Stimulated activated CD8-positive, alpha-beta memory T cell treated with anti-CD3 and anti-CD28 coated beads, Interleukin-15, amount 100 ng/mL, for 48 hours (primary cell): ENCODE measurements around the gene PES1.
"Not testable (repeated sequence)": the region's sequence is repeated elsewhere in the genome, so short reads cannot be mapped to it uniquely, and the experiment has no call there.

Experiments used
- DNase-seq, 2 donors: peaks; one replicate each; pipeline ENCODE4 v3.0.0-alpha.2; 2020; ENCODE audit warnings: low read depth in 2 of 2

Gene PES1

DNA sequence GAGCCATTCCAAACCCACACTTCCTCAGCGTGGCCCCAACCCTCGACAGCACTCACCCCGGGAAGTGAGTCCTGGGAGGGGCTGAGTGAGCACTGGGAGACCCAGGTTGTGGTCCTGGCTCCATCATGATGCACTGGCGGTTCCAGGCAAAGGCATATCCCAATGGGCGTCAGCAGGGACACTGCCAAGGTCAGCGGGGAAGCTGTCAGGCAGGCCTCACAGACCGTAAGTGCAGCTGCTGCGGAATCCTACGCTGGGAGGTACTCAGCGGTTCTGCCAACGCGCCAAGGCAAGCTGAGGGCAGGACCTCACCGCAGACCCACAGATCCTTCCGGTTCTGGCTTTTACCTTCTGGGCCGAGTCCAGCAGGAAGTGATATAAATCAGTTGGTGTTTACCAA, 15.9 kb downstream of the PES1 start:
- no peak for DNase-seq

DNA sequence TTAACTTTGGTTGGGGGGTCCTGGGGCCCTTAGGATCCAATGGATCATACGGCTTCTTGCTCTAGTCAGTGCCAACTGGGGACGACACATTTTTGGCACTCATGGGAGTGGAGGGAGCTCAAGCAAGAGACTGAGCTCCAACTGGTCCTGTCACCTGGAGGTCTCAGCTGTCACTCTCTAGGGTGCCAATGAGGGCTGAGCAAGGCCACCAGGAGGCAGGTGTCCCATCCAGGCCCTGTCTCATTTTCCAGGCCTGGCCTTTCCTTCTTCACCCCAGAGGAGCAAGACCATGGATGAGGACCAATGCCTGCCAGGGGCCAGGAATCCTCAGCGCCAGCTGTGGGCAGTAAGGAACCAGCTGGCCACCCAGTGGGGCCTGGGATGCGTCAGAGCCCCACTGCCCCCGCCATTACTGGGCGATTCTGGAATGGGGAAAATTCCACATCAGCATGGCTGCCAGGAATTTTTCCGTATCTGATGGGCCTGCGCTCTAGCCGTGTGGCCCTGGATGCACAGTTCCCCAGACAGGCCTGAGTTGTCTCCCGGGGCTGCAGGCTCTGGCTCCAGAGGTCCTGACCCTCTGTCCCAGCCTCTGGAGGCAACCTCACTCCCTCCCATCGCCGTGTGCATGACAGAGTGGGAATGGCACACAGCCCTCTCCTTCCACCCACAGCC, 16.6 kb downstream of the PES1 start:
- no peak for DNase-seq

DNA sequence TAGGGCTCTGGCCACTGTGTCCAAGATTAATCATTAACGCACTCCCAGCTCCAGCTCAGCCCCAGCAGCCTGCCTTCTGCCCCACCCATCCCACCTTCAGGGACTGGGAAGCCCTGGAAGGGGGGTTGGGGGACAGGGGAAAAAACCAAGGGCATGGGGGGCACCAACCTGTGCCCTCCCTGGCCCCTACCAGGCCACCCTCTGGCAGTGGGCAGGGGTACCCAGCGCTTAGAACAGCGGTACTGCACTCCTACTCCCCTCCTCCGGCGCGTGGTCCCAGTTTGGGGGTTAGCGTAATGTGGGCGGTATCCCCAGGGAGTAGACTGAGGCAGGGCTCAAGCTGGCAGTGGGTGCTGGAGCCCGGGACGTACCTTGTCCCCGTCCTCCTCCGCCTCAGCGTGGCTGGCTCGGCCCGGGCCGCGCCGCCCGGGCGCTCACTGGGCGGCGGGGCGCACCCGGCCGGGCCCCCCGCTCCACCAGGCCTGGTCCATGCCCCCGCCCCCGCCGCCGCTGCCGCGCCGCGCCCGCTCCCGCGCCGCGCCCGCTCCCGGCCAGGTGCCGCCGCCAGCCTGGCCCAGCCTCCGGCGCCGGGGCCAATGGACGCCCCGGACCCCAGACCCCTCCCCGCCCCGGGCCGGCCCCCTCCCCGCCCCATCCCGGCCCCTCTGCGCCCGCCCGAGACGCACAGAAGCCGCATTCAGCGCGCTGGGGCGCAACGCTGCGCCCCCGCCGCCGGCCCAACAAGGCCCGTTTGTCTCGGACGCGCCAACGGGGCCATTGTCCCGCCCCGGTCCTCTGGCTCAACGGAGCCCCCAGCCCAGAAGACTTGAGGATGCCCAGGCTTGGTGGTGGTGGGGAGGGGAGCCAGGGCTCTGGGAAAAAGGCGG, 17.4 kb downstream of the PES1 start, which contains the start of gene GAL3ST1:
GAL3ST1 (minus strand) TSS at position 571 of the 887 bp plus-strand sequence. CDS start 17,273 bp downstream, outside the sequence.
- no peak for DNase-seq

DNA sequence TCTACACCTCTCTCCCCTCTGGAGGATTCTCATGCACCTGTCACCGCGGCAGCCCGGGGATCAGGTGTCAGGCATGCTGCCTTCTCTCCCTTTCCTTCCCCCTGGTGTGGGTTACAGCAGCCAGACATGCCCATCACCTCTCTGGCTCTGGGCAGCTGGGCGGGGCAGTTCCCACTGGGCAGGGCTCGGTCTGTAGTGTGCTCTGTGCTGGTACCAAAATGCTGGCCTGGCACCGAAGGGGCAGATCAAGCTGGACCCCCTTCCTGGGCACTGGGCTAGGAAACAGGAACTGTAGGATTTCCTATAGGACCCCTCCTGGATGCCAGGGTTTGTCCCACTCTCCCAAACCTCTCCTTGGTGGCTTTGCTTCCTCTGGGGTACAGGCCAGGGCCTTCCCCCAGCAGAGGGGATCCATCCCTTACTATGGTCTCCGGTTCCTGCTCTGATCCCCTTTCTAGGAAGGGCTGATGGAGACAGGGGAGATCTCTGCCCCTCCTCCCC, 18.1 kb downstream of the PES1 start:
- no peak for DNase-seq

DNA sequence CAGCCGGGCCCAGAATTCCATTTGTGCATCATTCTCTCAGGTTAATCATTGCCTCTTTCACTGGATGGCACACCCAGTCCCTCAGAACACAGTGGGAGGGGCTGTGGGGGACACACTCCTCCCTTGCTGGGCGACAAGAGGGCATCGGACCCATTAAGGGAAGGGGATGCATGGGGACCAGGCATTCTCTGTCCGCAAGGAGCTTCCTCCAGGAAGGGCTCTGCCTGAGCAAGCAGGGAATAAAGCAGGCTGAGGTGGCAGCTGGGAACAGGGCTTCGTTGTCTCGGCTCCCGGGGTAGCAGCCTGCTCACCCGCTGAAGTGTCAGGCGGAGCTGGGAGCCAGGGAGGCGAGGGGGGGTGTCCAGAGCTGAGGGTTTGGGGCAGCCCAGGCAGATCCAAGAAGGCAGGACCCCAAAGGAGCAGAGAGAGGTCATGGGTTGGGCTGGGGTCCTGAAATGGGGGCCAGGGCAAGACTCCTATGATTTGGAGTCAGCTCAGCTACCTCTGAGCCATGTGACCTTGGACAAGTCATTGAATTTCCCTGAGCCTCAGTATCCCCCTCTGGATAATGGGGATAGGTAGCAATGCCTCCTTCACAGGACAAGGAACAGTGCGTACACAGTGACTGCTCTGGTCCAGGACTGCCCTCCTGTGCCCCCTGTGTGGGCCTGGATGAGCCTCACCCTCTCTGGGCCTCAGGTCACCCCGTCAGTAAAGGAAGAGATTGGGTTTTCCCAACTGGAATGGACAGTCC, 18.7 kb downstream of the PES1 start:
- no peak for DNase-seq

DNA sequence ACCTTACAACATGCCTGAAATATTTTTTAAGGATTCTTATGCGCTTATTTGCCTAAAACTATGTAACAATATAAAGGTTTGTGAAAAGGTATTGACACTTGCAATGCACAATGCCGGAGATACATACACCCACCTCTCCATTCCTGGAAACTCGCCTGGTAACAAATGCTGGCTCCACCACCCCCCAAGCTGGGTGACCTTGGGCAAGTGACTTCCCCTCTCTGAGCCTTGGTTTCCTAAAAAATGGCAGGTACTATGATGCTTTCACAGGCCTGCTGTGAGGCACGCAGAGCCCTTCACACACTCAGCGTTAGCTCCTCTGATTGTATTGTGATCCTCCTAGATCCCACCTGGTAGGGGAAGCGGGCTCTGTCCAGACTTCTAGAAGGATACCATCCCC, 19.5 kb downstream of the PES1 start:
- DNase-seq: no peak

DNA sequence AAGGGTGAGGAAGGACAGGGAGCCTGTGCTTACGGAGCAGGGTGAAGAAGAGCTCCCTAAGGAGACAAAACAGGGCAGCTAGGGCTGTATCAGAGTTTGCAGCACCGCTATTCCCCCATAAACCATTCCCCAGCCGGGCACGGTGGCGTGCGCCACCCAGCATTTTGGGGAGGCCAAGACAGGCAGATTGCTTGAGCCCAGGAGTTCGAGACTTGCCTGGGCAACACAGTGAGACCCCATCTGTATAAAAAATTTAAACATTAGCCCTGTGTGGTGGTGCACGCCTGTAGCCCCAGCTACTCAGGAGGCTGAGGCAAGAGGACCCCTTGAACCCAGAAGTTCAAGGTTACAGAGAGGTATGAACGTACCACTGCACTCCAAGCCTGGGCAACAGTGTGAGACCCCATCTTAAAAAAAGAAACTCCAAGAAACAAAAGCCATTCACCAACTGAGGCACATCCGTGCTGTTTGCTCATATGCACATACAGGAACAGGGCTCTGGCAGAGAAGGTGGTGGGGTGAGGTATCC, 22.0 kb downstream of the PES1 start:
- no peak for DNase-seq

DNA sequence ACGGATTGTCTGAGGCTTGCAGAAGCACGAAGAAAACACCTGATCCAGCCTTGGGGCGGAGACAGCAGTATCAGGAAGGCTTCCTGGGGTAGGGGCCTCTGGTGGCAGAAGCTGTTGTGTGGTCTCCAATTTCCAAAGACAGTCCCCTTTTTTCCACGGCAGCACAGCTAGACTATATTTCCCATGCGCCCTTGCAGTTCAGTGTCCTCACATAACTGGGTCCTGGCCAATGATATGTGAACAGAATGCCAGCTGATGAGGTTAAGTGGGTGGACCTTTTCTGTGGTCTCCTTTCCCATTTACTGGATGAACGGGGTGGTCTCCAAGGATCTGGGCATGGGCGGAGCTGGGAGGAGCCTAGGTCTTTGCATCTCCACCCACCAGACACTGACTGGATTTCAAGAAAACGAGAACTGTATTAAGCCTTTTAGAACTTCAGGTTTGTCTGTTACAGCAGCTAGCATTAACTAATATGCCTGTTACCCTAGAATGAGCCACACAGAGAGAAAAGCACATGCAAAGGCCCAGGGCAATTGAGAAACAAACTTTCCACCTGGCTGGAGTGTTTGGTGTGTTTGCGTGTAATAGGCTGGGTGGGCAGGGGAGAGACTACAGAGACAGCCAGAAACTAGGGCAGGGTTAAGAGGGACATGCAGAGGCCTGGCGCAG, 23.4 kb downstream of the PES1 start:
- DNase-seq: no peak

DNA sequence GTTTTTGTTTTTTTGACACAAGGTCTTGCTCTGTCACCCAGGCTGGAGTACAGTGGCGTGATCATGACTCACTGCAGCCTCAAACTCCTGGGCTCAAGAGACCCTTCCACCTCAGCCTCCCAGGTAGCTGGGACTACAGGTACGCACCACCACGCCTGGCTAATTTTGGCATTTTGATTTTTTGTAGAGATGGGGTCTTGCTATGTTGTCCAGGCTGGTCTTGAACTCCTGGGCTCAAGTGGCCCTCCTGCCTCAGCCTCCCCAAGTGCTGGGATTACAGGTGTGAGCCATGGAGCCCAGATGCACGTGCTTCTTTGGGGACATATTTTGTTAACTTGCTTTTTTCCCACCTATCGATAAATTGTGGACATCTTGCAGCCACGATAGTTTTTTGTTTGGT, 24.4 kb downstream of the PES1 start:
- not testable (repeated sequence) for DNase-seq

DNA sequence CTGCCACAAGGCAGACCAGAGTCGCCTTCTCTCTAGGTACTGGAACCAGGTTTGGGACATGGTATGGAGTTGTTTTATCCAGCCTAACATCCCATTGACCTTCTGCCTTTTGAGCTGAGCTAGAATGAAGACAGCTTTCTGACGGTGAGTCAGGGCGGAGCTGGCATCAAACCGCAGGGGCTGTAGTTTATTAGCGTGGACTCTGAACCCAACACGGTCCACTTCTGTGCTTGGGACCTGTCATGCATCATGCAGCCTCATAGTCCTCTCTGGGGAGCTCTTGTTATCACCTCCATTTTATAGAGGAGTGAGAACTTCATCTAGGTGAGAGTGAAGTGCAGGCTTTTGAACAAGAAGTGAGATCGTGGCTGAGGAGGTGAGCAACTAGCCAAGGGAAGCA, 25.6 kb downstream of the PES1 start:
- DNase-seq: no peak

DNA sequence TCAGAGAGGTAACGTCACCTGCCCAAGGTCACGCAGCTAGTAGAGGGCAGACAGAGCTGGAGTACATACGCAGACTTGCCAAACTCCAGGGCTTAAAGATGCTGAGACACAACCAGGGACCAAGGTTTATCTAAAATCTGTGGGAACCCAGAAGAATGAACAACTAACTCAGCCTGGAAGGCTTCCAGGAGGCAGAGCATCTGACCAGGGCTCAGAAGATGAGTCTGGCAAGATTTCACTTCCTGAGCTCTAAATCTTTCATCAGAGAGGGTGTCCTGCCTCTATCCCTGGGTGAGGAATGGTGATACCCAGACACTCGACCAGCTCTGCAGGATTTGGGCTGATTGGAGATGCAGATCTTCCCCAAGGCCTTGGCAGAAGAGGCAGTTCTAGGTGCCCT, 26.4 kb downstream of the PES1 start:
- DNase-seq: no peak

DNA sequence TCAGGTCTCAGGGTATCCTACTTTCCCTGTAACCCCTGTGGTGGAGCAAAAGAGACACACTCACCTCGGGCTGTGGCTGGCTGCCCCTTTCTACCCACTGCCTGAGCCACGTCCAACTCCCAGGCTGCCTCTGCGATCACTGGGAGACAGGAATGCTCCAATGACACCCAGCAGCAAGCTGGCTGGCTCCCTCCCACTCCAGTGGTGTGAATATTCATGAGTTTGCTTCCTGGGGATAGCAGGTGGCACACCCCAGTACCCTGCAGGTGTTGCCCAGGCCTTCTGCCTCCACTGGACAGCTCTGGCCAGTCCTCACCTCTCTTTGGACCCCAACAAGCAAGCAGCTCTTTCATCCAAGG, 27.0 kb downstream of the PES1 start:
- no peak for DNase-seq

DNA sequence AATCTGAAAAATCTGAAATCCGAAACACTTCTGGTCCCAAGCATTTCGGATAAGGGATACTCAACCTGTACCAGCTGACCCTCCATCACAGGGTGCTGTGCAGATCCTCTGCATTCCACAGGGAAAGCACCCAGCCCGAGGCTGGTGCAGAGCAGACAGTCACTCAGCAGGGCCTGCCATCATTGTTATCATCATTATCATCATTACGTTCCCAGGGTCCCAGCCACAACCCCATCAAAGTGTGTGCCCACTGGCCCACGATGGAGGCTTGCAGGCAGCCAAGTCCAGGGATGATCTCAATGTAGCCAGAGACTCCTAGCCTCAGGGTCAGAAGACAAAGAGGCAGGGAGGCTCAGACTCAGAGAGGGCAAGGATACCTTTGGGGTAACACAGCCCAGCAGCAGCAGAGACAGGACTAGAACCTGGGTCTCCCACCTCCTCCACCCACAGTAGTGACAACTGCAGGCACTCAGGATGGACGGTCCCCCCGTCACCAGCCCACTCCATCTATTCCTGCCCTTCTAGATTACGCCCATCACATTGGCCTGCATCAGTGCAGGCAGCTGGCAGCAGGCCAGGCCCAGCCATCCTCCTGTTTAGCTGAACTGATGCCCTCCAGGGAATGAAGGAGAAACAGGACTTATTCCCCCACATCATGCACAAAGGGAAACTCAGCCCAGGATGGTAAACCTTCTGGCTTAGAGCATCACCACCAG, 27.5 kb downstream of the PES1 start:
- DNase-seq: no peak

DNA sequence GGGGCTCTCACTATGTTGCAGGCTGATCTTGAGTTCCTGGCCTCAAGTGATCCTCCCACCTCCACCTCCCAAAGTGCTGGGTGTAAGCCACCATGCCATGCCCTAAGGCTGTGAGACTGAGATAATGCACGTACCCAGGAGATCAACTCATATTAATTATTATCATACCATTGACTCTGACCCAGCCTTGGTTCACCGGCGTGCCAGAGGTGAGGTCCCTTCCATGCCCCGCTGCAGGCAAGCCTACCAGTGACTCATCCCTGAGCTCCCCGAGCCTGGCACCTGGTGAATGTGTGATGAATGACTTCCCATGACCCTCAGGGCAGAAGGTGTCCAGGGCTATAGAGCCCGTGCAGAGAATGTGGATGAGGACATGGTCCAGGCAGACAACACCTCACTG, 29.3 kb downstream of the PES1 start:
- DNase-seq: no peak

DNA sequence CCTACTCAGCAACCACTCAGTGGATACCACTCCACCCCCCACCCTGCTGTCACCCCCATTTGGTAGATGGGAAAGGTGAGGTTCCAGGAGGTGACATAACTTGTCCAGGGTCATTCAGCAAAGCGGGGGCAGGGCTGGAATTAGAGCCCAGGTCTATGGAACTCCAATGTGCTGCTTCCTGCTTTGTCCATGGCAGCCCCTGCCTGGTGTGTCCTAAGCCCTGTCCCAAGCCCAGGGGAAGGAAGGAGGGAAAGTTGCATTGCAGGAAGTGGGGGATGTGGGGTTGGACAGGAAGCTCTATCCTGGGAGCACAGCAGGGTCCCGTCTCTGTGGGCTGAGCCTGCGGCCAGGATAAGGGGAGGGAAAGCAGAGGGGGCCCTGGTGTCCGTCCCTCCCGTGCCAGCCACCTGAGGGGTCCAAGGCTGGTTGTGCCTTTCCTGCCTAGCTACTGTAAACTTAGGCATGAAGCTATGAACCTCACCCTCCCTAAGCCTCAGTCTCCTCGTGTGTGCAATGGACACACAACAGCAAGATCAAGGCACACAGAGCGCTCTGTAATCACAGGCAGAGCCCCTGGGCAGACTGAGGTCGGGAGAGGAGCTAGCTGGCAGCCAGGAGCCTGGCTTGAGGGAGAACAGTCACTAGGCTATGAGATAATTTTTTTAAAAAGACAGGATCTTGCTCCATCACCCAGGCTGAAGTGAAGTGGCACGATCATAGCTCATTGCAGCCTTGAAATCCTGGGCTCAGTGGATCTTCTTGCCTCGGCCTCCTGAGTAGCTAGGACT, 30.1 kb downstream of the PES1 start:
- DNase-seq: no peak

DNA sequence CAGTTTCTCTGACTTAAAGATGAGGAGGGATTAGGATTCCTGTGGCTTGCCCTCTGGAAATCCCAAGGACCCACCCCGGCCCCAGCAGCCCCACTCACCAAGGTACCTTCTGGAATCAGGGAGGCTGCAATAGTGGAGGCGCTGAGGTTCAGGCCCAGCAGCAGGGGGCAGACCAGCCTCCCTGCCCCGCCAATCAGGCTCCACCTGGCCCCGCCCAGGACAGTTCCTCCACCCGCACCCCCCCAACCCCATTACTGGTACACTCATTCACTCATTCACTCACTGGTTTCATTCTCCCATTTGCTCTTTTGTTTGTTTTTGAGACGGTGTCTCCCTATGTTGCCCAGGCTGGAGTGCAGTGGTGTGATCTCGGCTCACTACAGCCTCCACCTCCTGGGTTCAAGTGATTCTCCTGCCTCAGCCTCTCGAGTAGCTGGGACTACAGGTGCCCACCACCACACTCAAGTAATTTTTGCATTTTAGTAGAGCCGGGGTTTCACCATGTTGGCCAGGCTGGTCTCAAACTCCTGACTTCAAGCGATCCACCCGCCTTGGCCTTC, 31.0 kb downstream of the PES1 start:
- peak; percentile 5 to 19 for DNase-seq

DNA sequence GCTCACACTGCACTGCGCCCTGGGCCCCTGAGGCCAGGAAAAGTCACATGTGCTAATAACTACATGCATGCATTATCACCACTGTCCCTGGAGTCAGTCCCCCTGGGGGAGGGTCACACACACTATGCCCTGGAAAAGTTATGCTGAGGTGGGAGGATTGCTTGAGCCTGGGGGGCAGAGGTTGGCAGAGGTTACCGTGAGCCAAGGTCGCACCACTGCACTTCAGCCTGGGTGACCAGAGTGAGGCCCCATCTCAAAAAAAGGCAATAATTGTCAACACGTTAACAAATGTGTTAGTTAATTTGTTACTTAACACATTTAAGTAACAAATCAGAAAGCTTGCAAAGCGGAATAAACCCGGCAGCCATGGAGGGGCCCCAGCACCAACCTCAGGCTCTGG, 31.8 kb downstream of the PES1 start:
- no peak for DNase-seq

DNA sequence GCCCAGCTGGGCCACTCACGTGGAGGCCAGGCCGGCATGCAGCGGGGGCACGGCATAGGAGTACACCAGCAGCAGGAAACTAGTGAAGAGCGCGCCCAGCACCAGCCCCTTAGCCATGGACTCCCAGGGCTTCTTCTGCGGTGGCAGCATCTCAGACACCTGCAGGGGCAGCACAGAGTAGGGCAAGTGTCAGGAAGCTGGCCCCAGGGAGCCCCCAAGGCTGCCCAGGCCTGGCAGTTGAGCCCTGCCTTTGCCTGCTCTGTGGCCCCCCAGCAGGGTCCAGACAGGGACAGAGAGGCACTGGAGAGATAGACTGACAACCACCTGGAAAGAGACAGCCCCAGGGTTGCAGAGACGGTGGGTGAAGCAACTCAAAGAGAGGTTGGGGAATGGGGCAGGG, 34.5 kb downstream of the PES1 start:
- no peak for DNase-seq

DNA sequence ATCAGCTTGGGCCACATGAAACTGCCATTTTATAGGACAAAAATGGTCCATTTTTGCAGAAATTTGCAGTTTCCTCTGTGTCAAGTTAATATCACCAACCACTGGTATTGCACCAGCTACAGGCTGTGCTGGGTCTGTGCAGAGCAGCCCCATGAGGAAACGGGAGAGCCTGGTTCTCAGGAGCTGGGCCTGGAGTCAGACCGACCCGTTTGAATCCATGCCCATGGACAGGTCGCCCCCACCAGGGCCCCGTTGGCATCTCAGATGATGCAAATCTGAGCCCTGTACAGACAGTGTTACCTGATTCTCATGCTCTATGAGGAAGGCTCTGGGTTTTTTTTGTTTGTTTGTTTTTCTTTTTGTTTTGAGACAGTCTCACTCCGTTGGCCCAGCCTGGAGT, 35.3 kb downstream of the PES1 start:
- DNase-seq: no peak
